Skeletal muscle satellite cell (primary cell): ENCODE data around the gene SMTNL1.
A peak's percentile ranks its signal among the peaks of the same experiment; 100 is the strongest.

Experiments used
- H3K27me3 ChIP-seq: 2 replicates; pipeline ENCODE4 v1.7.0; 2013; ENCODE audit warnings: low read length; ENCODE audit not compliant: control insufficient read depth, insufficient read depth
- H3K36me3 ChIP-seq: 2 replicates; pipeline ENCODE4 v1.7.0; 2013; ENCODE audit warnings: mild to moderate bottlenecking, control low read depth, low read length; ENCODE audit not compliant: insufficient read depth
- H3K4me1 ChIP-seq: 2 replicates; pipeline ENCODE4 v1.7.0; 2013; ENCODE audit warnings: low read length; ENCODE audit not compliant: control insufficient read depth, insufficient read depth
- H3K4me2 ChIP-seq: 2 replicates; pipeline ENCODE4 v1.7.0; 2013; ENCODE audit warnings: mild to moderate bottlenecking, low read length
- H3K4me3 ChIP-seq: 2 replicates; pipeline ENCODE4 v1.7.0; 2013; ENCODE audit warnings: low read length
- H3K9ac ChIP-seq: 2 replicates; pipeline ENCODE4 v1.7.0; 2013; ENCODE audit warnings: mild to moderate bottlenecking, low read depth, low read length, moderate library complexity
- H3K9me3 ChIP-seq: replicated peaks from 2 replicates; pipeline ENCODE4 v1.7.0; 2013; ENCODE audit warnings: mild to moderate bottlenecking, control low read depth, low read length

The SMTNL1 gene

GRCh38 chr11:57499413-57499982 lies 37.9 kb upstream of the SMTNL1 start:
- Histone ChIP-seq H3K9ac (peak overlapping the region; percentile 69), H3K4me3 (peak overlapping the region; percentile 70), H3K36me3 (peaks cover 4% of the 10 kb centered on the region), H3K27me3 (no peaks in the 10 kb centered on the region), H3K4me2 (peak overlapping the region; percentile 97), H3K9me3 (no peaks in the 10 kb centered on the region), H3K4me1 (peaks cover 12% of the 10 kb centered on the region)

GRCh38 chr11:57499983-57500461 lies 37.4 kb upstream of the SMTNL1 start:
- Histone ChIP-seq H3K36me3 (peaks cover 4% of the 10 kb centered on the region), H3K4me1 (peaks cover 12% of the 10 kb centered on the region), H3K4me3 (peak overlapping the region; percentile 70), H3K9ac (peak overlapping the region; percentile 69), H3K9me3 (no peaks in the 10 kb centered on the region), H3K27me3 (no peaks in the 10 kb centered on the region), H3K4me2 (peak overlapping the region; percentile 97)

- Histone ChIP-seq H3K9ac (no peak overlapping the region), H3K4me2 (no peak overlapping the region), H3K27me3 (no peaks in the 10 kb centered on the region), H3K4me1 (peaks cover 12% of the 10 kb centered on the region), H3K9me3 (no peaks in the 10 kb centered on the region), H3K4me3 (no peak overlapping the region), H3K36me3 (peaks cover 5% of the 10 kb centered on the region)
These were observed 36.9 kb upstream of the SMTNL1 start for GRCh38 chr11:57500515-57500914.

GRCh38 chr11:57500926-57501325 lies 36.5 kb upstream of the SMTNL1 start:
- Histone ChIP-seq H3K9me3 (no peaks in the 10 kb centered on the region), H3K4me2 (no peak overlapping the region), H3K27me3 (no peaks in the 10 kb centered on the region), H3K36me3 (peaks cover 5% of the 10 kb centered on the region), H3K9ac (no peak overlapping the region), H3K4me1 (peaks cover 12% of the 10 kb centered on the region), H3K4me3 (no peak overlapping the region)

- Histone ChIP-seq H3K9me3 (no peaks in the 10 kb centered on the region), H3K36me3 (peaks cover 4% of the 10 kb centered on the region), H3K4me2 (no peak overlapping the region), H3K4me3 (no peak overlapping the region), H3K4me1 (peaks cover 12% of the 10 kb centered on the region), H3K9ac (no peak overlapping the region), H3K27me3 (no peaks in the 10 kb centered on the region)
These were observed 35.4 kb upstream of the SMTNL1 start for GRCh38 chr11:57501953-57502352.

GRCh38 chr11:57502376-57502775 lies 35.0 kb upstream of the SMTNL1 start:
- H3K9me3 ChIP-seq, result no peaks in the 10 kb centered on the region
- peaks cover 12% of the 10 kb centered on the region for H3K4me1 ChIP-seq
- H3K27me3 ChIP-seq, result no peaks in the 10 kb centered on the region
- no peak overlapping the region for H3K4me2 ChIP-seq
- H3K4me3 ChIP-seq, result no peak overlapping the region
- no peak overlapping the region for H3K9ac ChIP-seq
- H3K36me3 ChIP-seq, result peaks cover 4% of the 10 kb centered on the region

- no peak overlapping the region for H3K4me3 ChIP-seq
These were observed 34.5 kb upstream of the SMTNL1 start for GRCh38 chr11:57502870-57503269.

GRCh38 chr11:57504511-57504910 lies 32.9 kb upstream of the SMTNL1 start:
- Histone ChIP-seq H3K4me3 (no peak overlapping the region), H3K27me3 (no peaks in the 10 kb centered on the region), H3K9me3 (no peaks in the 10 kb centered on the region), H3K4me1 (peaks cover 8% of the 10 kb centered on the region), H3K9ac (no peak overlapping the region), H3K4me2 (no peak overlapping the region), H3K36me3 (peaks cover 4% of the 10 kb centered on the region)

More at GRCh38 chr11:57502870-57503269, 34.5 kb upstream of the SMTNL1 start:
- Histone ChIP-seq H3K36me3 (peaks cover 4% of the 10 kb centered on the region), H3K4me2 (no peak overlapping the region), H3K4me1 (peaks cover 12% of the 10 kb centered on the region), H3K9ac (no peak overlapping the region), H3K27me3 (no peaks in the 10 kb centered on the region), H3K9me3 (no peaks in the 10 kb centered on the region)

GRCh38 chr11:57506522-57506921 lies 30.9 kb upstream of the SMTNL1 start:
- Histone ChIP-seq H3K9me3 (no peaks in the 10 kb centered on the region), H3K4me2 (no peak overlapping the region), H3K4me1 (no peaks in the 10 kb centered on the region), H3K4me3 (no peak overlapping the region), H3K27me3 (no peaks in the 10 kb centered on the region), H3K36me3 (peaks cover 4% of the 10 kb centered on the region), H3K9ac (no peak overlapping the region)

- H3K4me2 ChIP-seq, result no peak overlapping the region
- H3K4me1 ChIP-seq, result no peaks in the 10 kb centered on the region
- peaks cover 4% of the 10 kb centered on the region for H3K36me3 ChIP-seq
- no peaks in the 10 kb centered on the region for H3K9me3 ChIP-seq
- no peaks in the 10 kb centered on the region for H3K27me3 ChIP-seq
- no peak overlapping the region for H3K9ac ChIP-seq
- H3K4me3 ChIP-seq, result no peak overlapping the region
These were observed 28.8 kb upstream of the SMTNL1 start for GRCh38 chr11:57508341-57509170.

- Histone ChIP-seq H3K9ac (no peak overlapping the region), H3K9me3 (no peaks in the 10 kb centered on the region), H3K4me3 (no peak overlapping the region), H3K4me2 (no peak overlapping the region), H3K36me3 (no peaks in the 10 kb centered on the region), H3K4me1 (peaks cover 8% of the 10 kb centered on the region), H3K27me3 (no peaks in the 10 kb centered on the region)
These were observed 25.5 kb upstream of the SMTNL1 start for GRCh38 chr11:57511741-57512430.
